NCI-H524 (cell line): ENCODE results near the gene CAMSAP3.

Experiments used
- DNase-seq, 2 experiments: peaks; one replicate each; lab custom pipeline; 2025; lab: John Stamatoyannopoulos, UW

The CAMSAP3 gene

DNA sequence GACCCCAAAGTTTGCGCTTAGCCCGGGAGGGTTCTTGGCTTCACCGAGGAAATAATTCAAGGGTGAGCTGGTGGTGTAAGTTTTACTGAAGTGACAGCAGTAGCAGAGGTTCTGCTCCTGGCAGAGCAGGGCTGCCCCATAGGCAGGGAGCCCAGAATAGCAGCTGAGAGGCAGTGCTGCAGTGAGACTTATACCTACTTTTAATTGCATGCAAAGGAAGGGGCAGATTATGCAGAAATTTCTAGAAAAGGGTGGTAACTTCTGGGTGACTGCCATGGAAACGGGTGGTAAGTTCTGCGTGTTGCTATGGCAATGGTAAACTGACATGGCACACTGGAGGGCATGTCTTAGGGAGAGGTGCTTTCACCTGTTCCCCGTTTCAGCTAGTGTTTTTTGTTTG, 17.5 kb upstream of the CAMSAP3 start:
- DNase-seq, result no peak

DNA sequence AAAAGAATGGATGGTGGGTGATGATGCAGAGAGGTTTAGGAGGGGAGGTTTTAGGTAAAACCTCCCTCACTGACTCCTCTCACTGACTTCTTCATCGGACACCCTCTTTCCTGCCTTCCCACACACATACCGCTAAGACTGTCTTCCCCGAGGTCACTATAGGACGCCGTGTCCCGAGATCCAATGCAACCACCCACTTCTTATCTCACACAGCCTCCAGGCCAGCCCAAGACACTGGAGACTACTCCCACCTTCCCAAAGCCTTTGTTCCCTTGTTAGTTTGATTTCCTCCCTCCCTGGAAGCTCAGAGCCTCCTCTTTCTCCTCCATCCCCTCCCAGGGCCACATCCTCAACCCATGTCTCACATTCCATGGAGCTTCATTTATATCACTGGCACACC, 16.5 kb upstream of the CAMSAP3 start:
- no peak for DNase-seq

DNA sequence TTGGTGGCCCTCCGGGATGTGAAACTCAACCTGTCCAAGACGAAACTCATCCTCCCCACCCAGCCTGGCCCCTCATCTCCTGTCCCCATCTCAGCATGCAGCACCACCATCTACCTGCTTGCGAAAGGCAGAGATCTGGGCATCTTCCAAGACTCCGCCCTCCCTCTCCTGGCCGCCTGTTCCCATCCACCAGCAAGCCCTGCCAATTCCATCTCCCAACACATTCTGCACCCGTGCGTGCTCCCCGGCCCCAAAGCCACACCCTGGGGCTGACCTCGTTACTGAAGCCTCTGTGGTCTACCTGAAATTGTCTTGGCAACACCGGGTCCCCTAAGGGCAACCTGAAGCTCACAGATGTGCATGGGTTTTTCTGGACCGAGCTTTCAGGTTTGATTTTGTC, 13.2 kb upstream of the CAMSAP3 start:
- DNase-seq, result no peak

DNA sequence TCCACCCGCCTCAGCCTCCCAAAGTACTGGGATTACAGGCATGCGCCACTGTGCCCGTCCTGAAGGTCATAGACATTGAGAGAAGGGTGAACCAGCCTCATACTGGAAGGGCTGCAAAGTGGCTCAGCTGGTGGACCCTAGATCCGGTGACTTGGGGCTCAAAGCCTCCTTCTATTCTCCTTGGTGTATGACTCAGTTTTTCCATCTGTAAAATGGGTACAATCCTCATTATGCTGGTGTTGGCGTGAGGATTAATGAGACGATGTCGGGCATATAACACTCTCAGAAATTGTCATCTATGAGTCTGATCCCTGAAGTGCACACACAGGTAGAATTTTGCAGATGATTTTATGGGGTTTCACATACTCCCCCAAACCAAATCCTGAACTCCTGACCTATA, 5.8 kb upstream of the CAMSAP3 start:
- no peak for DNase-seq

DNA sequence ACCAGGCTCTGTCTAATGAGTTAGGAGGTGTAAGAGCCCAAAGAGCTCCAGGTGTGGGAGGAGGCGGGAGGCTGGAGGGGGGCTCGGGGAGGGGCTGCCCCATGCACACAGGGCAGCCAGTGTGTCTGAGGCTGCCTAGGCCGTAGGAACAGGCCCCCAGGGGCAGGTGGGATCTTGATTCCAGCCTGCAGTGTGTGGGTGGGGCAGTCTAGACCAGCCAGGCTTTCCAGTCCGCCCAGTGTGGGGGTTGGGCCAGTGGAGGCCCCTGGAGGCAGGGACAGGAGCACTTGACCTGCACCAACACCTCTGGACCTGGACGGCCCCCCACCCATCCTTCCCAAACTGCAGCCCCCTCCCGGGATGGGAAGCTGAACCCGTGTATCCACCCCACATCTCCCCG, 5.4 kb upstream of the CAMSAP3 start:
- DNase-seq, result no peak

DNA sequence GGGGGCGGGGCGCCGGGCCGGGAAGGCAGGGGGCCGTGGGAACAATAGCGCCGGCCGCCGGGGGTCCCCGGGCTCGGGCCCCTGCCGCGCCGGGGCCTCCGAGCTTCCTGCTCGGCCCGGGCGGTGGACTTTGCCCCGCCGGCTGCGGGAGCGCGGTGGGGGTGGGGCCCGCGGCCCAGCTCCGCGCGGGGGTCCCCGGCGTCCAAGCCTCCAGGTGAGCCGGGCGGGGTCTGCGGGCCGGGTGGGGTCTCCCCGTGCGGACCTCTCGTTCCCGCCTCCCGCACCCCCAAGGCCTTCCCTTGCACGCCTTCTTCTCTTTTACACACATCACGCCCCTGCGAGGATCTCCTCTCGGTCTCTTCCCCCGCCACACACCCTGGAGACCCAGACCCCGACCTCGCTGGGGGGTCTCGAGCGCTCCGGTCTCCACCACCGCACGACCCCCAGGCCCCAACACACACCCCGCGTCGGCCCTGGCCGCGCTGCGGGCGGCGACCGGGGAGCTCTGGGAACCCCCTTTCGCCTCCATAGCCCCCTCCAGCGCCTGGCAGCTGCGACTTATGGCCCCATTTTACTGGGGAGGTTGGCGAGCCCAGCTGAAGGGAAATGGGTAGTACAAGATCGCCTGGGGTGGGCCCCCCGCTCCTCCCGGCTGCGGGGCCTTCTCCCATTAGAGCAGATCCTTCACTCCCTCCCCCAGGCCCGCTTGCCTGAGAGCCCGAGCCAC, 711 bp downstream of the CAMSAP3 start:
- no peak for DNase-seq

DNA sequence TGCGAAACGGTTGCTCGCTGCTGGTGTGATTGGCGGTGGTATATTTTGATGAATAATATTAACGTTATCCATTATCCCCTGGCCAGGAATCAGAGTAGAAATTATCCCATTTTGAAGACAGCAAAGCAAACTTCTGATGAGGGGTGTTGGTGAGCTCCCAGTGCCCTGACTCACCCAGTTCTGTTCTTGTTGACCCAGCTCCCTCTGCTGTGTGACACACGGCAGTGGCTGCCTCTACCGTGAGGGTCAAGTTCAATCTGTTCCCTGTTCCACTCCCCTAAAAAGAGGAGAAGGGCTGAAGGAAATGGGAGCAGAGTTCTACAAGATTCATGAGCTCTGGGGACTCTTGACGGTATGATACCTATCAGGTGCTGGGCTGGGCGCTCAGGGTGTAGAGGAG, 2.0 kb downstream of the CAMSAP3 start:
- DNase-seq, result no peak

DNA sequence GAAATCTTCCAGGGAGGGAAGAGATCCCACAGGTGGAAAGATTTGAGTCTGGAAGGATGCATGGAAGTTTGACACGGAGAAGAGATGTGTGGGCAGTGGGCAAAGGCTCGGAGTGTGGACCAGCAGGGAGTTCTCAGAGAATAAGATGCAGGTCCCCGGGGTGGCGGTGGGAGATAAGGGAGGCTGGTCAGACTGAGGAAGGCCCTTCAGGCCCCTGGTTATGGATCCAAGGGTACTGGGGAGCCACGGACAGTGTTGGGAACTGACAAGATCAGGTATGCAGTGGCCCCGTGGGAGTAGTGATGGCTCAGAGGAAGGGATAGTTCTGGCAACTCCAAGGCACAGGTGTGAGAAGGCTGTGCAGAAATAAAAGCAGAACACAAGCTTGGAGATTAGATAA, 2.5 kb downstream of the CAMSAP3 start:
- DNase-seq, result no peak

DNA sequence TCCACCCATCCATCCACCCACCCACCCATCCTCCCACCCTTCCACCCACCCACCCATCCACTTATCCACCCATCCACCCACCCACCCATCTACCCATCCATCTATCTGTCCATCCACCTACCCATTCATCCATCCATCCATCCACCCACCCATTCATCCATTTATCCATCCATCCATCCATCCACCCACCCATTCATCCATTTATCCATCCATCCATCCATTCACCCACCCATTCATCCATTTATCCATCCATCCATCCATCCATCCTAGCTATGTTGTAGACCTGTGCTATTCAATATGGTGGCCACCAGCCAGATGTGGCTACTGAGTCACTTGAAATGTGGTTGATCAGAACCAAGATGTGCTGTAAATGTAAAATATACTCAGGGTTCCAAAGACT, 5.1 kb downstream of the CAMSAP3 start:
- DNase-seq, result no peak

DNA sequence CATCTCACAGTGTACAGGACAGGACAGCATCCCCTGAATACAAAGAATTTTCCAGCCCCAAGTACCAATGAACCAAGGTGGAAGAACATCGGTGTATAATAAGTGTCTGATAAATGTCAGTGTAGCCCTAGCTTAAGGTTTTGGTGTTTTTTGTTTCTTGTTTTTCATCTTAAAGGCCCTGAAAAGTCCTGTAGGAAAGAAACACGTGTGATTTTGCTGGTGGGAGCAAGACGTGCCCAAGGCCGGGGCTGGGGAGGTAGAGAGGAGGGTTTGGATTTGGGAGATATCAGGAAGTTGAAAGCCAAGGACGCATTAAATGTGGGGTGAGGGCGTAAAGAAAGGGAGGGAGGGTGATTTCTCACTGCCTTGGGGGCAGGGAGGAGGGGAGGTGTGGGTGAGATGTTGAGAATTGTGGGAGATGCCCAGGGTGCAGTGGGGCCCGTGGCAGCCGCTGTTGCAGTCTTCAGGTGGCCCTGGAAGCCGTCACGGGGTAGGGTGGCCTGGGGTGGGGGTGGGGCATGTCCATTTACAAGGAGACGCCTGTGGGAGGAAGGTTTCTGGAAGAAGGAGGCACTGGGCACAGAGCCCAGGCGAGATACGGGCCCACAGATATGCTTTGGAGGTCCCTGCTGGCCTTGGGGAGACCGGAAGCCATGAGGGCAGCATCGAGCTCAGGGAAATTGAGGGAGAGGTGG, 6.7 kb downstream of the CAMSAP3 start:
- no peak for DNase-seq

DNA sequence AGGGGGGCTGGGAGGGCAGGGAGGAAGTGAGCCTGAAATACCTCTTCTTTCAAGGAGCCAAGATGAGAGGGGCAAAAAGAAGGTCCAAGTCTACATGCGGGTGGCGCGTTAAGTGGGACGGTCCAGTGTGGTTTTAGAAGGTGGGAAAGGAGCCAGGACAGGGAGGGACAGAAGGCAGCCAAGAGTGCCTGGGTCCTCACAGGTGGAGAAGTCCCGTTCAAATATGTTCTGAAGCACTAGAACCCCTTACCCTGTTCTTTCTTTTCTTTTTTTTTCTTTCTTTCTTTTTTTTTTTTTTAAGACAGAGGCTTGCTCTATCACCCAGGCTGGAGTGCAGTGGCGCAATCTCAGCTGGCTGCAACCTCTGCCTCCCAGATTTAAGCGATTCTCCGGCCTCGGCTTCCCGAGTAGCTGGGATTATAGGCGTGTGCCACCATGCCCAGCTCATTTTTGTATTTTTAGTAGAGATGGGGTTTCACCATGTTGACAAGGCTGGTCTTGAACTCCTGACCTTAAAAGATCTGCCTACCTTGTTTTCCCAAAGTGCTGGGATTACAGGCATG, 7.4 kb downstream of the CAMSAP3 start:
- DNase-seq, result no peak

DNA sequence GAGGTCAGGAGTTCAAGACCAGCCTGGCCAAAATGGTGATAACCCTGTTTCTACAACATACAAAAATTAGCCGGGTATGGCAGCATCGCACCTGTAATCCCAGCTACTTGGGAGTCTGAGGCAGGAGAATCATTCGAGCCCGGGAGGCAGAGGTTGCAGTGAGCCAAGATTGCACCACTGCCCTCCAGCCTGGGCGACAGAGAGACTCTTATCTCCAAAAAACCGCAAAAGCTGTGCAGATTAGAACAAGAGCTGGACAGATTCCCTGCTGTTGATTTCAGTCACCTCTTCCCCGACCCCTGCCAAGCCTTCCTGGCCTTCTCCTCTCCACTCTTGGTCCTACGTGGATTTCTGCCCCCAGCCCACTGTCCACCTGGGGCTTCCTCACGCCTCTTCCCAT, 8.3 kb downstream of the CAMSAP3 start:
- no peak for DNase-seq

DNA sequence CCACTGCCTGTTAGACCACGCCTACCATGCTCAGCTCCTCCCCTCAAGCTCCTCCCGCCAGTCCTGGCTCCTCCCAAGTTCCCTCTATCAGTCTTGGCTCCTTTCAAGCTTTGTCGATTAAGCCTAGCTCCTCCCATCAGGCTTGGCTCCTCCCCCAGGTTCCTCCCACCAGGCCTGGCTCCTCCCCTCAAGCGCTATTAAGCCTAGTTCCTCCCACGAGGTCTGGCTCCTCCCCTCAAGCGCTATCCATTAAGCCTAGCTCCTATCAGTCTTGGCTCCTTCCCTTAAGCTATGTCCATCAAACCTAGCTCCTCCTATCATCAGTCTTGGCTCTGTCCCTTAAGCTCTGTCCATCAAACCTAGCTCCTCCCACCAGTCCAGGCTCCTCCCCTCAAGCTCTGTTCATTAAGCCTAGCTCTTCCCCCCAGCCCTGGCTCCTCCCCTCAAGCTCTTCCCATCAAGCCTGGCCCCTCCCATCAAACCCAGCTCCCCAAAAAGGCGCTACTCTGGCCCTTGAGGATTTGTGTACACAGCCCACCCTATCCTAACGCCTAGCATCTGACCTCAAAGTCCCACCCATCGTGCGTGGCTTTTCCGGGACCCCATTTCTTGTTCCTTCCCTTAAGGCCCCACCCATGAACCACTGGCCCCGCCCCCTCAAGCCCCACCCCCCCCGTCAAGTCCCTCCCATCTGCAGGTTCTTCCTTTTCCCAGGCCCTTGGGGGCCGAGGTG, 10.0 kb downstream of the CAMSAP3 start:
- no peak for DNase-seq

DNA sequence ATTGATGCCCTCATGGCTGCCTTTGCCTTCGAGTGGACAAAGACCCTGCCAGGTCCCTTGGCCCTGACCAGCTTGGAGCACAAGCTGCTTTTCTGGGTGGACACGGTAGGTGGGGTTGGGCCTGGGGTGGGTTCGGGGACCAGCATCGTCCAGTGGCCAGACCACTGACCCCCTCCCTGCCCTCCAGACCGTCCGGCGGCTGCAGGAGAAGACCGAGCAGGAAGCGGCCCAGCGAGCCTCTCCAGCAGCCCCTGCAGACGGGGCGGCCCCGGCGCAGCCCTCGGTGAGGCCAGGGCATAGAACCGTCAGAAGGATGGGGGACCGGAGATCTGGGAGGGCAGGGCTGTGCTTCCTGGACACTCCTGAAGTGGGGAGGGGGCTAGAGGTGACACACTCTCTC, 10.6 kb downstream of the CAMSAP3 start:
- DNase-seq, result no peak

DNA sequence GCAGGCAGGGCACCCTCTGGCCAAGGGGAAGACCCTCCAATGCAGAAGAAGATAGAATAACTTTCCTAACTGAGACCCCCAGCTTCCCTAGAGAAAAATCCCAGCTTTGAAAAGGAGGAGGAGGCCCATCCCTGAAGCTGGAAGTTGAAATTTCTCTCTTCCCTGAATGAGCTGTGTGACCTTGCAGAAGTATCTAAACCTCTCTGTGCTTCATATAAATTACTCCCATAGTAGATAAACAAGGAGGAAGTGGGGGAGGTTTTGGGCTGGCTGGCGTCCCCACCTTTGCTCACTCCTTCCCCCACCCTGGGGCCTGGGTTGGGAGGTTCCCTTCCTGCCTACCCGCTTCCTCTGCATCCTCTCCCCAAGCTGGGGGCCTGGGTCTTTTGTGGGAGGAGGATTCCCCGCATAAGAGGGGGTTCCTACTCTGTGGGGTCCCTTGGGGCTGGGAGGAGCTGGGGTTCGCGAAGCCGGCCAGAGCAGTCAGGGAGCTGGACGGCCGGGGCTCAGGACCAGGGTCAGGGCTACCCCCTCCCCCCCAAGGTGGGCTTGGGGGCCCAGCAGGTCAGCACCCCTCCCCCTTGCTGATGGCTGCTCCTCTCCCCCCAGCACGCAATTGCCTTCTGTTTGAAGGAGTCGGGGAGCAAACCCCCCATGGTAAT, 11.7 kb downstream of the CAMSAP3 start:
- no peak for DNase-seq

DNA sequence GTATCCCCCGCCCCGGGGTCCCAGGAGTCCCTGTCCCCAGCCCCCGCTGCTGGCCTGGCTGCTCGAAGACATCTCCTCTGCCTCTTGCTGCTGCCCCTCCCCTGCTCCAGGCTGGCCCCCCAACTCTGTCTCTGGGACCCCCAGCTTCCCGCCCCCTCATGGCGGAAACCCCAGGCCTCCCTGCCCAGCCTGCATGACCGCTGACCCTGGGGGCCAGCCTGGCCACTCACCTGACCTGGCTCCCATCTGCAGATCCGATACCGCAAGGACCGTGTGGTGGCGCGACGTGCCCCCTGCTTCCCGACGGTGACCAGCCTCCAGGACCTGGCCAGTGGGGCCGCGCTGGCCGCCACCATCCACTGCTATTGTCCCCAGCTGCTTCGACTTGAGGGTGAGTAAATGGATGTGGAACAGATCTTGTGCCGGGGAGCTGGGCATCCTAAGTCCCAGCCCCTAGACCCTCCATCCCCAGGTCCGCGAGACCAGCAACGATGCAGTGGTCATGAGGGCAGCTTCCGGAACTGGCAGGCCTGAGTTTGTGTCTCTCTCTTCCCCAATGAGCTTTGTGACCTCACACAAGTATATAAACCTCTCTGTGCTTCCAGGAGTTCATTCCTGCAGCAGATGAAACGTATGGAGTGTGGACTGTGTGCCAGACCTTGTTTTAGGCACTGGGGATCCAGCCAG, 12.4 kb downstream of the CAMSAP3 start:
- no peak for DNase-seq

DNA sequence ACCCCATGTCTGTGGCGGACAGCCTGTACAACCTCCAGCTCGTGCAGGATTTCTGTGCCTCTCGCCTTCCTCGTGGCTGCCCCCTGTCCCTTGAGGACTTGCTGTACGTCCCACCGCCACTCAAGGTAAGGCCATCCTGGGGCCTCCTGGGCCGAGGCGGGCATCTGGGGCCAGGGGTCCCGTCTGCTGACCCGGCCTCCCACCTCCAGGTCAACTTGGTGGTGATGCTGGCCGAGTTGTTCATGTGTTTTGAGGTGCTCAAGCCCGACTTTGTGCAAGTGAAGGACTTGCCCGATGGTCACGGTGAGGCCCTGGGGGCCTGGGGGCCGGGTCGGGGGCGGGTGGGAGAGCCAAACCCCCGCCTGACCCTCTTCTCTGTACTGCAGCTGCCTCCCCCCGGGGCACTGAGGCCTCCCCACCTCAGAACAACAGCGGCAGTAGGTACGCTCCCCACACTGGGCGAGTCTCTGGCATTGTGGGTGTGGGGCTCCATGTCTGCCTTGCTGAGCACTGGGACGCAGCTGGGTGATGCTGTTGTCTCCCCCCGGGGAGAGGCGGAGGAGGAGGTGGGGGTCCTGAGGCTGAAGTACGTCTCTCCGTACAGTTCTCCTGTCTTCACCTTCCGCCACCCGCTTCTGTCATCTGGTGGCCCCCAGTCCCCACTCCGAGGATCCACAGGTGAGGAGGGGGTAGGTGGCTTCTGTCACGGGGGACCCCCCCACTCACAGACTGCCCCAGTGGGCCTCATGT, 15.0 kb downstream of the CAMSAP3 start:
- no peak for DNase-seq

DNA sequence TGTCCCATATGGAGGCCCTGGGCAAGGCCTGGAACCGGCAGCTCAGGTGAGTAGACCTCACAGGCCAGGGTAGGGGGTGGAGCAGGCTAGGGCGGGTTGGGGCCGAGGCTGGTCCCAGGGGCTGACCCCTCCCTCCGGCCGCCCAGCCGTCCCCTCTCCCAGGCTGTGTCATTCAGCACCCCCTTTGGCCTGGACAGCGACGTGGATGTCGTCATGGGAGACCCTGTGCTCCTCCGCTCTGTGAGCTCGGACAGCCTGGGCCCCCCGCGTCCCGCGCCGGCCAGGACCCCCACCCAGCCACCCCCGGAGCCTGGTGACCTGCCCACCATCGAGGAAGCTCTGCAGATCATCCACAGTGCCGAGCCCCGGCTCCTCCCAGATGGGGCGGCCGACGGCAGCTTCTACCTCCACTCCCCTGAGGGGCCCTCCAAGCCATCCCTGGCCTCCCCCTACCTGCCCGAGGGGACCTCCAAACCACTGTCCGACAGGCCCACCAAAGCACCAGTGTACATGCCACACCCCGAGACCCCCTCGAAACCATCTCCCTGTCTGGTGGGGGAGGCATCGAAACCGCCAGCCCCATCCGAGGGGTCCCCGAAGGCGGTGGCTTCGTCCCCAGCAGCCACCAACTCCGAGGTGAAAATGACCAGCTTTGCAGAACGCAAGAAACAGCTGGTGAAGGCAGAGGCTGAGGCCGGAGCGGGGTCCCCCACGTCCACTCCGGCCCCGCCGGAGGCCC, 16.0 kb downstream of the CAMSAP3 start:
- no peak for DNase-seq

DNA sequence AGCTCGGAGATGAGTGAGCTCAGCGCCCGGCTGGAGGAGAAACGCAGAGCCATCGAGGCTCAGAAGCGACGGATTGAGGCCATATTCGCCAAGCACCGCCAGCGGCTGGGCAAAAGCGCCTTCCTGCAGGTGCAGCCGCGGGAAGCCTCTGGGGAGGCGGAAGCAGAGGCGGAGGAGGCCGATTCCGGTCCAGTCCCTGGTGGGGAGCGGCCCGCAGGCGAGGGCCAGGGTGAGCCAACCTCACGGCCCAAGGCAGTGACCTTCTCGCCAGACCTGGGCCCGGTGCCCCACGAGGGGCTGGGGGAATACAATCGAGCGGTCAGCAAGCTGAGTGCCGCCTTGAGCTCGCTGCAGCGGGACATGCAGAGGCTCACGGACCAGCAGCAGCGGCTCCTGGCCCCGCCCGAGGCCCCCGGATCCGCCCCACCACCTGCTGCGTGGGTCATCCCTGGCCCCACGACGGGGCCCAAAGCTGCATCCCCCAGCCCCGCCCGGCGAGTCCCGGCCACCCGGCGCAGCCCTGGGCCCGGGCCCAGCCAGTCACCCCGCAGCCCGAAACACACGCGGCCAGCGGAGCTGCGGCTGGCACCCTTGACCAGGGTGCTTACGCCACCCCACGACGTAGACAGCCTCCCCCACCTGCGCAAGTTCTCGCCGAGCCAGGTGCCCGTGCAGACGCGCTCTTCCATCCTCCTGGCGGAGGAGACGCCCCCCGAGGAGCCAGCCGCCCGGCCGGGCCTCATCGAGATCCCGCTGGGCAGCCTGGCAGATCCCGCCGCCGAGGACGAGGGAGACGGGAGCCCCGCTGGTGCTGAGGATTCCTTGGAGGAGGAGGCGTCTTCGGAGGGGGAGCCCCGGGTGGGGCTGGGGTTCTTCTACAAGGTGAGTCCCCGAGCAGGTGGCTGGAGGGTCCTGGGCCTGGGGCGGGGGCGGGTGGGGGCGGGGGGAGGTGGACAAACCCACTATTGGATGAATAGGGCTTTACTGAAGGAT, 16.9 kb downstream of the CAMSAP3 start:
- no peak for DNase-seq
